Hematopoietic multipotent progenitor cell treated with erythropoietin and hydrocortisone succinate and interleukin-3 and kit ligand, for 15 days (in vitro differentiated cells): ENCODE results near the gene PLA2G4F.

Experiments
- DNase-seq: peaks from one replicate; pipeline ENCODE4 v3.0.0-alpha.2; 2015; ENCODE audit warnings: low spot score

PLA2G4F gene

DNA sequence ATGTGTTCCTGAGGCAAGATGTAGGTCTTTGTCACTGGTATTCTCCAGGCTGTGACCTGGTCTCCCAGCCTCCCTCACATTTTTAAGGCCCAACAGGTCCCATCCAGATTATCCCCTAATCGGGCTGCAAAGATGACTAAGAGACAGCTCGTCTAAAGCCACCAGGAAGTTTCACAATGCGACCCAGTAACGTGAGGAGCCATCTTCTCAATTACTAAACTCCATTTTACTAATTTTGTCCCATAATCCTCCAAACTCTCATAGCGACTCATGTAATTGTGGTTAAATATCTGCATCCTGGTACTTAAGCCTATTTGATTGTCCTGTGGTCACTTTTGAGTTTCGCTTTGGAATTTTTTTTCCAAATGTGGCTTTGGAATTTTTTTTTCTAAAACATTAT, 8.7 kb upstream of the PLA2G4F start:
- DNase-seq = no peak

DNA sequence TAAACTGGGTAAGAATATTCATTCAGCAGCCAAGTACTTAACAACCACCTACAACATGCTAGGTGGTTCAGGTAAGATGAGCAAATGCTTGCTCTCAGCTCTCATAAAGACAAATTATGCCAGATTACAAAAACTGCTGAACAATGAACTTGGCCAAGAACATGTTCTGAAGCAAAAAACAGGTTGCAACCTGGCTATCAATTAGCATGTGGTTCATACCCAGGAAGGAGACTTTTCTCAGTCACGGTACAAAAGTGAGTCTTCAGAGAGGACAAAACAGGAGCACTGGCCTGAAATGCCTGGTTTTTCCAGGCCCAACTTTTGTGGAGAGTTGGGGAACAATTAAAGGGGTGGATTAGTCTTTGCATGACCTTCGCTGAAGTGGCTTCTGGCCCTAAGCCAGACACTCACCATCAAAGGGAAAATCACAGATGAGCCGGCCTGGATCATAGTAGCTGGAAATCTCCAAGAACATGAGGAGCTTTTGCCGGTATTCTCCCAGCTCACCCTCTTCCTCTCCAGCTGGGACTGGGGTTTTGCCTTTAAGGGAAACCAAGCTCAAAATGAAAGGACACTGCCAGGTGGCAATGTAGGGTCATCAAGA, 7.6 kb upstream of the PLA2G4F start:
- DNase-seq = no peak

DNA sequence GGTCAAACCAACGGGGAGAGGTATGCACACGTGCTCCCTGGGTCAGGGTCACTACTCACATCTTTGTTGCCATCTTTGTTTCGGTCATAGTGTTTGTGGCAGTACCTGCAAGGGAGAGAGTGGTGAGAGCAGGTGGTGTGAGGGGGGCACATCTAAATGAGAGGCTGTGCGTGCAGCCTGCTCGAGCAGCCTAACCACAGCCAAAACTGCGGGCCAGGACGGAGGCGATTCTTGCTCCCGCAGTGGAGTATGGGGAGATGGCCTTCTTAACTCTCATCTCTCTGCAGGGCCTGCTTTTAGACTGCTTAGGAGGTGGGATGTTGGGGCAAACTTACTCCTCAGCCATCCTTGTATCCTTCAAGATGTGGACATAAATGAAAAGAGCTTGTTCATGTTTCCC, 6.9 kb upstream of the PLA2G4F start:
- no peak for DNase-seq

DNA sequence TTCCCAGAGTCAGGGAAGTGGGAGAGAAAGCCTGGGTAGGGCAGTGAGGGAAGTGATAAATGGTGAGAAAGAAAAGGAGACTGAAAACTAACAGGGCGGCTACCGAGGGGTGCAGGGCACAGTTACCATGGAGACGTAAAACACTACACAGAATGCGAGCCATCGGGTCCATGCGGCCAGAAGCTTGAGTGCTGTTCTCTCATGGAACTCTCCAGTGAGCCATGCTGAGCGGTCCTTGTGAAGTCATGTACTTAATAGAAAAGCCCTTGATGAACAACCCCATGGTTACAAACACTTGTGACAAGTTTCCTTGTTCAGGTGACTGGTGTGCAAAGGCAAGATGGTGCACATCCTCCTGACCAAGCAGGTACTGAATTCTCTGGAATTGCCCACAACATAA, 3.7 kb upstream of the PLA2G4F start:
- no peak for DNase-seq

DNA sequence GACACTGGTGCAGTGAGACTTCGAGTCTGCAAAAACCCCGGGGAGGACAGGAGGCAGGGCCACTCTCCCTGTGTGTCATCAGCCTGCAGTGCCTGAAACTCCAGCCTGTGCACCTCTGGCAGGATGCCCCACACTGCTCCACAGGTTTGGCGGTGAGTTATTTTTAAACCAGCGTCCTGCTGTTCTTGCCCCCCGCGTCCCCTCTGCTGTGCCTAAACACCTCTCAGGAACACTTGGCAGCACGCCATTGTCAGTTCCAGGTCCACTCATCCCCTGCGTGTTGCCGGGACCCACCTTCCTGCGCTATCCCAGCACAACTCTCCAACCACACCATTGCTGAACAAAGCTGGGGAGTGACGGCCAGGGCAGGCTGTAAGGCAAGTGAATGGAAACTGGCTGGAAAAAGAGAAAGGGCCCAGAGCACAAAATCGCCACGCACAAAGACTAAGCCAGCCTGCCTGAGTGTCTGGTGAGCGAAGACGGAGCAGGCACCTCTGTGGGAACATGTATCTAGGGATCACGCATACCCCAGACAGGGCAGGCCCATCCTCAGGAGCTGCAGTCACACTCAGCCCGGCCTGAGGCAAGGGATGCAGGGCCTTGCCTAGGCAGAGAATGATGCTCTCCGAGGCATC, 3.1 kb upstream of the PLA2G4F start:
- no peak for DNase-seq

DNA sequence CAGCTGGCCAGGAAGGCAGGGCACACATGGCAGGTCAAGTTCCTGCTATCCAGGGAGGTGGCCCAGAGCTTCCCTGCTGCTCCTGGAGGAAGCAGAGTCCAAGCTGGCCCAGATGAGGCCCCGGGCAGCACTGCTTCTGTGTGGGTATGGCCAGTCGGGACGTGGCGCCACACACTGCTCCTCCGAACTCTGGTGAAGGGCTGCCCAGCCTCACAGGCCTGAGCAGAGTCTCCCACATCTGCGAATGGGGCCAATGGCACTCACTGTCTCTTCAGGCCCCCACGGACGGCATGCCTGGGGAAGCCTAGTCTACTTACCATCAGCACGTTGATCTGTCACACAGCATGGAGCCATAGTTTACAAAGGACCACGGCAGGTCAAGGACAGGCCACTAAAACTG, 2.5 kb upstream of the PLA2G4F start:
- DNase-seq = no peak

DNA sequence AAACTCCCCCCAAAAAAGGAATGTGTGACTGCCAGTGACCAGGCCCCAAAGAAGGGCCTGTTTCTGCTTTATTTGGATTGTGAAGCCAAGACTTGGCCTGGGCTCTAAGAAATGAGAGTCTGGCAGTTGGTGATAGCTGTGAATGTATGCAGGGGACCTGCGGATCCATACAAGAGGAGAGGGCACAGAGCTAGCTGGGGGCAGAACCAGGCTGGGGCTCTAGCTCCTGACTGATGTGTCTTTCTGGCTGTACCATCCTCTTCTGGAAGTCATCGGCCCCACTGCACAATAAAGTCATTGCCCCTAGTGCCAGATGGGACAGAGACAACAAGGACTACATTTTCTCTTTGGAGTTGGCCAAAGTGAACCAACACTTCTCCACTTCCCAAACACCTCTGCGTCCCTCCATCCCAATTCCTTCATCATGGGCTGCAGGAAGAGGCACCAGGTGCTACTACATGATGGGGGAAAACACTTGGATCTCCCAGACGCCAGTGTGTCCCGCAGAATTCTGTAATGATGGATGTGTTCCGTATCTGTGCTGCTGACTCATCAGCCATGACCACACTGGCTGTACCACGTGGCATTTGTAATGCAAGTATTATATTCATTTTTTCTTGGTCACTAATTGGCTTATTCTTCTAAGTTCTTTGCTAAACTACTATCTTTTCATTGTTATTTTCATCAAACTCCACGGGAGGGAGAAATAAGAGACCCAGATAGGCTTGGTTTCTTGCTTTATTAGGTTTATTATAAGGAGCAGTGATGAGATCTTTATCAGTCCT, 1.7 kb upstream of the PLA2G4F start:
- DNase-seq = no peak

DNA sequence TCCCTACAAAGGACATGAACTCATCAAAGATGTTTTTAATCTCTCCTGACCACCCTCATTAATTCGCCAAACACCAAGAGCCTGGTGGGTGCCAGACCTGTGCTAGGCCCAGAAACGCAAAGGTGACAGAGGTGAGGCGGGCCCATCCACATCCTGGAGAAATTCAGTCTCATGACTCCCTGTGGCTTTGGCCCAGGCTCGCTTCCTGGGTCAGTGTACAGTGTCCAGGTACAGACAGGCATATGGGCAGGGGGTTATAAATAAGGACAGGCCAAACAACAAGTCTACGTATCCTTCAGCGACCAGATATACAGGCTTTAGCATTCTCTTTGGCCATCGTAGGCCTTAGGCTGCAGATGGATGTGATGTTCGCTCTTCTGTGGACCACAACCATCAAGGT, 945 bp upstream of the PLA2G4F start:
- no peak for DNase-seq

DNA sequence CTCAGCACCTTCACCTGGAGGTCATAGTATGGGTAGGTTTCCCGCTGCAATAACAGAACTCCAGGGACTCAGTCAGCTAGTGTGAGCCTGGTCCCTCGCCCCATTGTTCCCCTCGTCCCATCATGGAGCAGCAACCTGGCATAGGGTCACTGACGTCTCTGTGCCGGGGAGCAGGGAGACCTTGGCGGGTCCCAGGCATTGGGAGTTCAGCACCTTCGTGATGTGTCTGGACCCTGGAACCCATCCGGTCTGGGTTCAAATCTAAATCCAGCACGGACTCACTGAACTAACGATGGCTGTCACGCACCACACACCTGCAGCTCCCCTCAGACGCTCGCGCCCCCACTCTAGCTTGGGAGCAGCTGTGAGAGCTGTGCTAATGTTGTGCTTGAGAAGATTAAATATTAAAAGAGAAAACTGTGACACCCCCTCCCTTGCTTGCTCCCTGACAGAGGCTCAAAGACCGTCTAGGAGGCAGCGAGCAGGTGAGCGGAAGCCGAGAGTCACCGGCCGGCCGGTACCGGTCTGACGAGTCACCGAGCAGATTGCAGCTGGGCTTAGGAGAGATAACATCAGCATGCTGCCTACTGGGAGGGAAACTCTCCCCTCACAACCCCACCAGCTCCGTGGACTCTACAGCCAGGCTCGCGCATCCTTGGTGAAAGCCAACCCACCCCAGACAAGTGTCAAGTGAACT, 742 bp downstream of the PLA2G4F start:
- DNase-seq = no peak

DNA sequence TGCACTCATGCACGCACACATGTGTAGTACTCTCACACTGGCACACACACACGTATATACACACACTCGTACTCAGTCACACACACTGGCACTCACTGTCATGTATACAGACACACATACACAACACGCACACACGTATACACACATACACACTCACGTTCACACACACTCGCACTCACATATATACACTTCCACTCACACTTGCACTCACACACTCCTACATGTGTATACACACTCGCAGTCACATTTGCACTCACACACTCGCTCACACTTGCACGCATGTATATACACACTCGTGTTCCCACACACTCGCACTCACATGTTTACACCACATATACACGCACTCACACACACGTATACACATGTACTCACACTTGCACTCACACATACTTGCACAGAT, 1.5 kb downstream of the PLA2G4F start:
- no peak for DNase-seq

DNA sequence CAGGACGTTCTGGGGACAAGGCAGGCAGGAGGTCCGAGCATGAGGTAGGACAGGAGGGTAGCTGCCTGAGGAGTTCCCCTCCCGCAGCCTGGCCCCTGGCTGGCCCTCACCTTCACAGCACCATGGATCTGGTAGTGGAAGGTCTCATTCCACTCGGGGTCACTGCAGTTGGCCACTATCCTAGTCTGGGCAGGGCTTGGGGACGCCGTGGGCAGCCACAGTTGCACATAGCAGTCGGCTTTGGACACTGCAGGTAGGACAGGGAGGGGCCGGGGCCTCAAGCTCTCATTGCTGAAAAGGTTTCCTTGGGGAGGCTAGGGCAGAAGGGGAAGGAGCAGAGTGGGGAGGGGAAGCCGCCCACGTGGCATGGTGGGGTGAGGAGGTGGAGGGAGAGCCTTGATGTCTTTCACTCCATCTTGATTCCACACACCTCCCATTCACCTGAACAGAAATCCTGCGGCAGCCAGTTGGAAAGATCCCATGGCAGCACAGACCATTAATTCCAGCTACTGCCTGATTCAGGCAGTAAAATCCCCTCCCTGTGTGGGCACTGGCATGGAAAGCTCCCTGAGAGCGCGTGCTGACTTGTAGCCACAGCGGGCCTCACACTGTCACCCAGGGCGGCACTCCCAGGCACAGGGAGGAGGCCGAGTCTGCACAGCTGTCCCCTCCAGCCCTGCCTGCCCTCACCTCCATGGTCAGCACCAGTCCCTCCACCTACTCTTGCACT, 2.1 kb downstream of the PLA2G4F start:
- DNase-seq = no peak

DNA sequence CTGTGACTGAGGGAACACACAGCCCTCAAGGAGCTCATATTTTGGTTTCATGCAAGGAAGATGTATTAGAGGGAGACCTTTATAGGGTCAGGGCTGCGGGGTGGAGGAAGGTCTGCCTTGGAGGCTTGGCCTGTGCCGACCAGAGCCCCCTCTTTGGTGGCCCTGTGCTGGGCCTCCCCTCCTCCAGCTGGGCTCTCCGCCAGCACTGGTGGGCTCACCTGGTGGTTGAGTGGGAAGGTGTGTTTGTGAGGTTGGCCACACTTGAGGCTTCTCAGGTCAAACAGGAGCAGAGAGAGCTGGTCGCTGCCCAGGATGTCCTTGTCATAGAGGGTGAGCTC, 2.6 kb downstream of the PLA2G4F start:
- no peak for DNase-seq

DNA sequence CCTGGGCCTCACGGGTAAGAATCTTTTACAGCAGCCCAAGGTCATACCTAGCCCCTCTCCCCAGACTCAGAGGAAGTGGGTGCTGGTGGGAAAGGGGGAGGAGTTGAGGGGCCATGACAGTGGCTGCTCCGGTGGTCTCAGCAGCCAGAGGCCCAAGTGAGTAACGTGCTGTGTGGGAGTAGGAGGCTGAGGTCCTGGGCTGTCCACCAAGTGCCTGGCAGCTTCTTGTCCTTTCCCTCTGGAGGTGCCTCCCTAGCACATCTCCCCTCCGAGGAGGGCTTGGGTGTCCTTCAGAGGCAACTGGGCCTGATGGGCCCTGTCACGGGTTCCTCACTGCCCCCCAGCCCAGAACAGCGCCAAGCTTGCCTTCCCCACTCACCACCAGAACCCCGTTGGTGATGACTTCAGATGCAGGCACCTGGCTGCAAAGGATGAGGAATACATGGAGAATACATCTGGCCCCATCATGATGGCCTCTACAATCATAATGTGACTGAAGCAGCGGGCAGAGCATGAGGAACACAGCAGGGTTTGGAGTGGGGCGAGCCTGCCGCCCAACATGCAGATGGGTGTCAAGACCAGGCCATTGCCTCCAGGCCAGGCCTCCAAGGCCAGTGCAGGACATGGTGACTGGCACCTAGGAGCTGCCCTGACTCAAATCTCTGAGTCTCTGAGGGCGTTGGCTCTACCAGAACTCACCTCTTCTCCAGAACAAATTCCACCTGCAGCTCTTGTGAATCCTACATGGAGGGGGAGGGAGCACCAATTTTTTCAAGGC, 3.3 kb downstream of the PLA2G4F start:
- no peak for DNase-seq

DNA sequence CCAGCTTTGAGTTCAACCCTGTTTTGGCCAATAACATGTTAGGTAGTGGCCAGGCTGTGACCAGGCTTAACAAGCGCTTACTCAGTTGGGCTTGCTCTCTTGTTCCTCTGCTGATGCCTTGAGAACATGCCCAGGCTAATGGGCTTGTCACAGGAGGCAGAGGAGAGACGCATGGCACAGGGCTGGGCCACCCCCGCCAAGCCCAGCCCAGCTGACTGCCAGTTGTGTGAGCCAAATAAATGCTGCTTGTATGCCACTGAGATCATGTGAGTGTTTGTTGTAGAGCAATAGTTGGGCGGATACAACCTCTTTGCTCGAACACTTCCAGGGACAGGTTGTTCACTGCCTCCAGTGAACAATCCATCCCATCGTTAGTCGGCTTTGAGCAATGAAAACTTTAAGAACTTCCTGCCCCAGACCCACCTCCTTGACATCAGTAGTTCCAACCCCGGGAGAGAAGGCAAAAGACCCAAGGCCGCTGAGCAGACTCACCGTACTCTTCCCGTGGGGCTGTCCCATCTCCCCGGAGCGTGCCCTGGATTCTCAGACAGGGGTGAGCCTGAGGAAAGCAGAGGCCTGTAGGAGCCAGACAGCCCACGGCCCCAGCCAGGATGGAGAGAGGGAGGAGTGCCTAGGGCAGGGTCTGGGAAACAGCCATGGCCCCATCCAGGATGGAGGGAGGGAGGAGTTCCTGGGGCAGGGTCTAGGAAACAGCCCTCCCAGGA, 4.1 kb downstream of the PLA2G4F start:
- no peak for DNase-seq

DNA sequence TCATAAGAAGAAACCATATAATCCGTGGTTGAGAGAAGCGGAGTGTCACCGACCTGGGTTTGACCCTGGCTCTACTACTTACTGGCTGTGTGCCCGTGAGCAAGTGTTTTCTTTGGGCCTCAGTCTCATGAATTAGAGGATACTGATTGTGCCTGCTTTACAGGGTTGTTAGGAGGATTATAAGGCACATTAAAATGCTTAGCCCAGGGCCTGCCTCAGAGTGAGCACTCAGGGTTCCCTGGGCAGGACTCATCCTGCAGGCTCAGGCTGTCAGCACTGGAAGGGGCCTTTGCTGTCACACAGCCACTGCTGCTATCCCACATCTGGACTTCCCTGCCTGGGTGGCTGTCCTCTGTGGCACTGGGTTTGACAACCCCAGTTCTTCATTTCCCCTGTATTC, 4.7 kb downstream of the PLA2G4F start:
- DNase-seq = no peak

DNA sequence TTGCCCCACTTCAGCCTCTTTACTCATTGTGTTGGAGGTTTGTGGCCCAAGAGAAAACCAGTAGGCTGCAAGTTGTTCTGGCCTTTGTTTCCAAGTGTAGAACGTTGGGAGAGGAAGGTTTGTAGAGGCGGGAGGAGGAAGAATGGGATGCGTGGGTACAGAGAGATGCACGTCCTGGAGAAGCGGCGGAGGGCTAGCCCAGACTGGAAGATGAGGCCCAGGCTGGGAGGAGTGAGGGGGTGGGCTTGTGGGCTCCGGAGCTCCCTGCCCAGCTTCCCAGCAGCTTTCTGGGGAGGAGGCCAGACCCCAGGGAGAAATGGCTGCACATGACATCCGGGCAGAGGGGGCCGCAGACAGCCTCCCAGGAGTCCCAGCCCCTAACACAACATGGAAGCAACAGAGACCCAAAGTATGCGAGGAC, 5.3 kb downstream of the PLA2G4F start:
- DNase-seq = no peak

DNA sequence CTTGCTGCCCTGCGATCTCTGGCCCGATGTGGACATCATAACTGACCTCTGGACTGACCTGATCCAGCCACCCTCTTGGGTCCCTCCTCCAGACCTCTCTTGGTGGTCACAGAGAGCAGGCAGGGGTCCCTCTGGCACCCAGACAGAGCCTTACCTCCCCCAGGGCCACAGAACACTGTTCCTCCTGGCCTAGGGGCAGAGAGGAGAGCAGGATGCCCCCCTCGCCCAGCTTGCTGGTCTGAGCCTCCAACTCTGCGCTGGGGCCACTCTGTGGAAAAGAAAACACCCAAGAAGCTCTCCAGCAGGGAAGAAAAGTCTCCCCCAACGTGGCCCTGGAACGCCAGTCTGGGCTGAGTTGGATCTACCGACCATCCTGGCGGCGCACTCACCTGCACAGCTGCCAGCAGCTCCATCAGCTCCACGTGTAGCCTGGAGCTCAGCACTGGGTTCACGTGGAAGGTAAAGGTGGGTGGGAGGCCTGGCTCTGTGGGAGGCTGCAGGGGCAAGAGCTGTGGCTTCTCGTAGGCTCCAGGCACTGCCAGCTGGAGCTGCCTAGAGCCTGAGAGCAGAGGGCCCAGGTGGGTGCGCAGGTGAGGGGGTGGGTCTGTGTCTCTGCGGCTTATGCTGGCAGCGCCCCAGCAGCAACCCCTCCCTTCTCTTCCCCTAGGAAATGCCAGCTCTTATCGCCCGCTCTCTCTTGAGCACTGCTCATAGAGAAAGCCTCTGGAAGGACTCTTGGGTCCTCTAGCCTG, 6.0 kb downstream of the PLA2G4F start:
- DNase-seq = no peak

DNA sequence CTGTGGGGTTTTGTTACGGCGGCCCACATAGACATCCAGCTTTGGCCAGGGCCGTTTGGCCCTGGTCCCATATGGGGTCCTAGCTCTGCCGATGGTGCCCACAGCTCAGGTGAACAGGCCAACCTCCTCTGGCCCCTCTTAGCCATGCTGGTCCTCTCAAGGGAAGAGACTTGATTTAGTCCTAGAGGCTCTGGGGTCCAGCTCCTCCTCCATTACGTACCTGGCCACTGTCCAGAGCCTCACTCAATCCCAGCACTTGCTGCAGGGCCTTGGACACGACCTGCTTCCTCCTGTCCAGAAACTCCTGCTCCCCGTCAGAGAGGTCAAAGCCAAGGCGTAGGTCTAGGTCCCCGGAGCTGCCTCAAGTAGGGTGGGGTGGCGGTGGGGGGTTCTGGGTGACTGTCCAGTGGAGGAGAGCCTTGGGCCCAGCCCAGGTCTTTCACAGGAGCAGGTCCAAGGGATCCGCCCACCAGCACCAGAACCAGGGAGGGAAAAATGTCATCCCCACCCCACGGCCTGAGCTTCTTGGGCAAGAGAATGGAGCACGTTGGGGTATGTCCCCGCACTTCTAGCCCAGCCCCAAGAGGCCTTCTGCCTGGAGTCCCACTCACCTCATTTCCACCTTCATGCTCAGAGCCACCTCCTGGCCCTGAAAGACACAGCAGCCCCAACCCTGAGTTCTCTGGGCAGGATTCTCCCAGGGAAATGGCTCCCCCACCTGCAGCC, 6.8 kb downstream of the PLA2G4F start:
- DNase-seq = no peak

DNA sequence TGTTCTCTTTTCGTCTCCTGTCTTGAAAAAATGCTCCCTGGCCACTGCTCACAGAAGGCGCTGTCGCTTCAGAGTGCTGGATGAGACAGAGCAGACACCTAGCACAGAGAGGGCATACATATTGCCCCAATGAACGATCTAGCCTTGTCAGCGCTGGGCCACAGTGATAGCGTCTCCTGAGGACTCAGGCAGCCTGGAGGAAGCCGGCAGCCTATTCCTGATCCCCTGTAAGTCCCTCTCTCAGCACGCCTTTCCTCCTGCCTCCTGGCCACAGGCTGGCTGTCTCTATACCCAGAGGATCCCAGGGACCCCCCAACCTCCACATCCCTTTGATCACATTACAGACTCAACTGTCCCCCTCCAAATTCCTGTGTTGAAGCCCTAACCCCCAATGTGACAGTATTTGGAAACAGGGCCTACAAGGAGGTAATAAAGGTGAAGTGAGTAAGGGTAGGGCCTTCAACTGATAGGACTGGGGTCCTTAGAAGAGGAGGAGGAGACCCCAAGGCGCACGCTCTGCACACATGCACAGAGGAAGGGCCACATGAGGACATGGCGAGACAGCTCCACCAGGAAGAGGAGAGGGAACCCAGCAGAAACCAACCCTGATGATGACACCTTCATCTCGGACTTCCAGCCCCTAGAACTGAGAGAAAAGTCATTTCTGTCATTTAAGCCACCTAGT, 7.5 kb downstream of the PLA2G4F start:
- DNase-seq = no peak
